B cell (primary cell): ENCODE measurements around the gene CALD1. TPM values are rescaled to one million over a fixed set of nuclear protein-coding genes. Genes with fewer than 3 reads are reported as not detected.

ENCODE experiments used
- ATAC-seq: fragments of 200-7000 bp; cut with Tn5 transposase; one replicate; pipeline ENCODE4 v1.10.0; 2021; ENCODE audit warnings: low read depth, mild to moderate bottlenecking, moderate number of reproducible peaks, moderate library complexity
- CTCF ChIA-PET: fragments of 350-600 bp; sonication (Branson Sonifier 250); formaldehyde crosslinking; loops from one replicate; lab custom pipeline; 2021; ENCODE audit warnings: antibody characterized with exemption, inconsistent platforms; lab: Charles Lee
- POLR2A ChIA-PET: fragments of 350-600 bp; sonication (Branson Sonifier 250); formaldehyde crosslinking; loops from one replicate; lab custom pipeline; 2021; ENCODE audit warnings: antibody characterized with exemption; lab: Charles Lee
- DNase-seq: peaks from one replicate; pipeline ENCODE4 v3.0.0; 2013
- H2AFZ ChIP-seq: 2 replicates; pipeline ENCODE4 v1.6.1; 2012; ENCODE audit warnings: mild to moderate bottlenecking, low read depth, low read length; ENCODE audit not compliant: insufficient read depth, poor library complexity, severe bottlenecking
- H3K27ac ChIP-seq, 2 donors: 1 replicate in 1 of 2; 2 replicates in 1 of 2; pipeline ENCODE4 v1.5.1; 2012 to 2013; ENCODE audit warnings: low read length in 2 of 2, mild to moderate bottlenecking in 2 of 2, moderate library complexity in 1 of 2
- H3K27me3 ChIP-seq, 4 experiments: fragments of 200-600 bp in 1 of 4; sonication (generic) in 1 of 4; replicated peaks in 1 of 4; 1 replicate in 2 of 4; 2 replicates in 2 of 4; pipeline versions ENCODE4 v1.6.1 to v1.7.0; 2013 to 2016; ENCODE audit warnings: low read length in 3 of 4, mild to moderate bottlenecking in 2 of 4, mixed read lengths in 1 of 4, moderate library complexity in 1 of 4; ENCODE audit not compliant: insufficient read depth in 4 of 4, control insufficient read depth in 3 of 4; ENCODE audit errors: control extremely low read depth in 1 of 4
- H3K36me3 ChIP-seq, 2 experiments: replicated peaks in 1 of 2; 1 replicate in 1 of 2; 2 replicates in 1 of 2; pipeline versions ENCODE4 v1.6.1 to v1.7.1; 2013; ENCODE audit warnings: low read length in 1 of 2; ENCODE audit not compliant: insufficient read depth in 2 of 2, control insufficient read depth in 1 of 2; ENCODE audit errors: control extremely low read depth in 1 of 2, extremely low read depth in 1 of 2
- H3K4me1 ChIP-seq, 2 donors: fragments of 200-600 bp in 1 of 2; sonication (generic) in 1 of 2; 1 replicate in 1 of 2; 2 replicates in 1 of 2; pipeline versions ENCODE4 v1.5.1 to v1.6.1; 2013 to 2017; ENCODE audit warnings: low read length in 2 of 2; ENCODE audit not compliant: control insufficient read depth in 2 of 2, insufficient read depth in 2 of 2
- H3K4me2 ChIP-seq: replicated peaks from 2 replicates; pipeline ENCODE3; 2012; ENCODE audit warnings: mild to moderate bottlenecking, low read depth, low read length; ENCODE audit not compliant: poor library complexity, severe bottlenecking
- H3K4me3 ChIP-seq, 5 experiments: fragments of 200-600 bp in 1 of 5; sonication (generic) in 1 of 5; 1 replicate in 3 of 5; 2 replicates in 2 of 5; pipeline versions ENCODE4 v1.5.1 to v1.7.0; 2011 to 2016; ENCODE audit warnings: low read length in 4 of 5, mild to moderate bottlenecking in 4 of 5, low read depth in 2 of 5, control low read depth in 1 of 5, moderate library complexity in 1 of 5; ENCODE audit not compliant: insufficient read depth in 1 of 5; ENCODE audit errors: control extremely low read depth in 1 of 5, extremely low read depth in 1 of 5
- H3K79me2 ChIP-seq: fragments of 200-600 bp; sonication (generic); one replicate; pipeline ENCODE4 v1.6.0; 2016; ENCODE audit warnings: low read length; ENCODE audit not compliant: control insufficient read depth, insufficient read depth
- H3K9ac ChIP-seq: fragments of 200-600 bp; sonication (generic); 2 replicates; pipeline ENCODE4 v1.6.1; 2017; ENCODE audit warnings: mild to moderate bottlenecking, low read length, moderate library complexity
- H3K9me3 ChIP-seq, 3 donors: one replicate each; pipeline versions ENCODE4 v1.6.1 to v1.7.1; 2013; ENCODE audit warnings: low read length in 2 of 3; ENCODE audit not compliant: control insufficient read depth in 2 of 3, insufficient read depth in 1 of 3; ENCODE audit errors: control extremely low read depth in 1 of 3
- H4K20me1 ChIP-seq: 2 replicates; pipeline ENCODE4 v1.6.0; 2012; ENCODE audit warnings: mild to moderate bottlenecking, low read length; ENCODE audit not compliant: insufficient read depth, control insufficient read depth, poor library complexity, severe bottlenecking
- H3K27ac Mint-ChIP-seq: one replicate; pipeline ENCODE4 v1.8.0; 2021; ENCODE audit warnings: mixed read lengths
- H3K27me3 Mint-ChIP-seq: one replicate; pipeline ENCODE4 v1.8.0; 2021; ENCODE audit warnings: mixed read lengths
- H3K4me1 Mint-ChIP-seq: one replicate; pipeline ENCODE4 v1.8.0; 2021; ENCODE audit warnings: mixed read lengths
- H3K4me3 Mint-ChIP-seq: one replicate; pipeline ENCODE4 v1.8.0; 2021; ENCODE audit warnings: mixed read lengths
- H3K9me3 Mint-ChIP-seq: one replicate; pipeline ENCODE4 v1.8.0; 2022; ENCODE audit warnings: mixed read lengths; ENCODE audit not compliant: insufficient read depth
- EZH2 ChIP-seq: IDR thresholded peaks from 2 replicates; pipeline ENCODE4 v1.6.1; 2012; ENCODE audit warnings: borderline replicate concordance, low read depth, mild to moderate bottlenecking, moderate library complexity, low read length; ENCODE audit not compliant: insufficient read depth, poor library complexity, severe bottlenecking
- WGBS: methylation state at CpG from one replicate; pipeline ENCODE4 v1.1.5; 2013; ENCODE audit warnings: missing lambda C conversion rate; ENCODE audit not compliant: insufficient coverage; 5-methylcytosine and 5-hydroxymethylcytosine counted together
- intact Hi-C: fragments of 100-400 bp; cut with micrococcal nuclease; formaldehyde crosslinking; loops from one replicate; pipeline ENCODE4 v1.10.0; 2022
- polyA plus RNA-seq: library from polyadenylated mRNA; depleted of rRNA; stranded (reverse); fragments of >200 nt; gene quantifications from 2 replicates; pipeline ENCODE4 v1.2.3, GENCODE V29; 2012
- total RNA-seq, 2 donors: library from RNA; stranded (reverse); fragments of 120-200 nt in 1 of 2; gene quantifications; 1 replicate in 1 of 2; 2 replicates in 1 of 2; pipeline versions ENCODE4 v1.2.3 to v1.2.4, GENCODE V29; 2013 to 2022
- TF ChIP-seq, protein P1 (sequence below): fragments of 200-600 bp; IDR thresholded peaks from one replicate; pipeline ENCODE4 v1.8.0; 2022; ENCODE audit warnings: antibody characterized with exemption, mild to moderate bottlenecking

CALD1 gene
- total and polyA plus RNA-seq, 2 donors (not counting 1 experiment from before 2014, with no cell fraction given), result 0.18 to 0.69 TPM

- peaks cover 8% of the 10 kb centered on the region for H3K27me3 Mint-ChIP-seq
- no peak overlapping the region for H3K4me3 Mint-ChIP-seq
- Histone ChIP-seq H3K27ac (no peak overlapping the region), H3K9me3 (no peaks in the 10 kb centered on the region), H3K4me1 (no peaks in the 10 kb centered on the region), H3K4me3 (no peak overlapping the region), H3K9ac (no peak overlapping the region), H3K4me2 (no peak overlapping the region), H2AFZ (no peak overlapping the region), H3K36me3 (no peaks in the 10 kb centered on the region), H3K79me2 (no peaks in the 10 kb centered on the region), H3K27me3 (no peaks in the 10 kb centered on the region), H4K20me1 (no peaks in the 10 kb centered on the region)
- H3K4me1 Mint-ChIP-seq, result no peaks in the 10 kb centered on the region
- H3K27ac Mint-ChIP-seq, result no peak overlapping the region
- POLR2A ChIA-PET, result no interaction called here
- intact Hi-C loops, result no loop called here
- no CpG with 5 or more reads among the region's 3 CpGs for WGBS
- ATAC-seq, result no peak
- no peak for DNase-seq
- CTCF ChIA-PET, result interaction anchor here (1.2 kb wide), 1 partner anchor 15 kb away, joined by 4 read pairs; no protein-coding TSS in a partner anchor
- TF ChIP-seq EZH2, result no peak
- TF ChIP-seq, protein P1, sequence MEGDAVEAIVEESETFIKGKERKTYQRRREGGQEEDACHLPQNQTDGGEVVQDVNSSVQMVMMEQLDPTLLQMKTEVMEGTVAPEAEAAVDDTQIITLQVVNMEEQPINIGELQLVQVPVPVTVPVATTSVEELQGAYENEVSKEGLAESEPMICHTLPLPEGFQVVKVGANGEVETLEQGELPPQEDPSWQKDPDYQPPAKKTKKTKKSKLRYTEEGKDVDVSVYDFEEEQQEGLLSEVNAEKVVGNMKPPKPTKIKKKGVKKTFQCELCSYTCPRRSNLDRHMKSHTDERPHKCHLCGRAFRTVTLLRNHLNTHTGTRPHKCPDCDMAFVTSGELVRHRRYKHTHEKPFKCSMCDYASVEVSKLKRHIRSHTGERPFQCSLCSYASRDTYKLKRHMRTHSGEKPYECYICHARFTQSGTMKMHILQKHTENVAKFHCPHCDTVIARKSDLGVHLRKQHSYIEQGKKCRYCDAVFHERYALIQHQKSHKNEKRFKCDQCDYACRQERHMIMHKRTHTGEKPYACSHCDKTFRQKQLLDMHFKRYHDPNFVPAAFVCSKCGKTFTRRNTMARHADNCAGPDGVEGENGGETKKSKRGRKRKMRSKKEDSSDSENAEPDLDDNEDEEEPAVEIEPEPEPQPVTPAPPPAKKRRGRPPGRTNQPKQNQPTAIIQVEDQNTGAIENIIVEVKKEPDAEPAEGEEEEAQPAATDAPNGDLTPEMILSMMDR, result no peak
- H3K9me3 Mint-ChIP-seq, result no peaks in the 10 kb centered on the region
Measured at GRCh38 chr7:134832367-134832766, 52.9 kb downstream of the CALD1 start.

GRCh38 chr7:134834689-134835462, 55.4 kb downstream of the CALD1 start:
- no peaks in the 10 kb centered on the region for H3K9me3 Mint-ChIP-seq
- intact Hi-C loops, result no loop called here
- H3K27ac Mint-ChIP-seq, result no peak overlapping the region
- Histone ChIP-seq H4K20me1 (no peaks in the 10 kb centered on the region), H3K4me3 (no peak overlapping the region), H3K27ac (no peak overlapping the region), H3K9me3 (no peaks in the 10 kb centered on the region), H3K27me3 (no peaks in the 10 kb centered on the region), H3K36me3 (no peaks in the 10 kb centered on the region), H3K4me2 (no peak overlapping the region), H3K9ac (no peak overlapping the region), H2AFZ (no peak overlapping the region), H3K4me1 (no peaks in the 10 kb centered on the region), H3K79me2 (no peaks in the 10 kb centered on the region)
- WGBS, result 80% methylated on average over 3 of the region's 3 CpGs
- ChIA-PET CTCF (interaction anchor here (1.9 kb wide), 1 partner anchor 11 kb away, joined by 6 read pairs; no protein-coding TSS in a partner anchor), POLR2A (no interaction called here)
- TF ChIP-seq, protein P1, result no peak
- no peak for TF ChIP-seq EZH2
- peaks cover under 1% of the 10 kb centered on the region for H3K27me3 Mint-ChIP-seq
- ATAC-seq, result no peak
- H3K4me1 Mint-ChIP-seq, result no peaks in the 10 kb centered on the region
- DNase-seq, result no peak
- H3K4me3 Mint-ChIP-seq, result no peak overlapping the region
